MM.1S (cell line): Measurements from ENCODE around the gene TMEM131.

Experiments used
- DNase-seq: peaks from one replicate; pipeline ENCODE4 v3.0.0-alpha.2; 2015
- H2AFZ ChIP-seq: fragments of 300-600 bp; sonication (generic); 2 replicates; pipeline ENCODE4 v1.6.0; 2016; ENCODE audit warnings: antibody characterized with exemption, low read length
- H3F3A ChIP-seq: fragments of 300-600 bp; sonication (generic); 2 replicates; pipeline ENCODE4 v1.6.1; 2016; ENCODE audit warnings: mild to moderate bottlenecking, antibody characterized with exemption, low read length, moderate library complexity, mixed read lengths; ENCODE audit not compliant: insufficient read depth
- H3K27ac ChIP-seq: fragments of 300-600 bp; sonication (generic); 2 replicates; pipeline ENCODE4 v1.5.1; 2016; ENCODE audit warnings: mild to moderate bottlenecking, low read length
- H3K27me3 ChIP-seq: fragments of 300-600 bp; sonication (generic); replicated peaks from 2 replicates; pipeline ENCODE4 v1.6.0; 2016; ENCODE audit warnings: low read length; ENCODE audit not compliant: insufficient read depth
- H3K36me3 ChIP-seq: fragments of 300-600 bp; sonication (generic); replicated peaks from 2 replicates; pipeline ENCODE4 v1.6.1; 2016; ENCODE audit warnings: mild to moderate bottlenecking, low read length, mixed read lengths; ENCODE audit not compliant: insufficient read depth
- H3K4me1 ChIP-seq: fragments of 300-600 bp; sonication (generic); 2 replicates; pipeline ENCODE4 v1.6.1; 2016; ENCODE audit warnings: low read length, mixed read lengths
- H3K4me2 ChIP-seq: fragments of 300-600 bp; sonication (generic); 2 replicates; pipeline ENCODE4 v1.6.0; 2016; ENCODE audit warnings: low read depth, low read length
- H3K4me3 ChIP-seq: fragments of 300-600 bp; sonication (generic); 2 replicates; pipeline ENCODE4 v1.5.1; 2016; ENCODE audit warnings: low read length, mixed read lengths
- H3K79me2 ChIP-seq: fragments of 300-600 bp; sonication (generic); 2 replicates; pipeline ENCODE4 v1.6.1; 2016; ENCODE audit warnings: mixed run types, low read length, mixed read lengths
- H3K9ac ChIP-seq: fragments of 300-600 bp; sonication (generic); 2 replicates; pipeline ENCODE4 v1.6.1; 2016; ENCODE audit warnings: low read length, mixed read lengths
- H3K9me2 ChIP-seq: fragments of 300-600 bp; sonication (generic); replicated peaks from 2 replicates; pipeline ENCODE4 v1.6.1; 2016; ENCODE audit warnings: mild to moderate bottlenecking, low read length, mixed read lengths; ENCODE audit not compliant: insufficient read depth
- H3K9me3 ChIP-seq: fragments of 300-600 bp; sonication (generic); replicated peaks from 2 replicates; pipeline ENCODE4 v1.6.1; 2016; ENCODE audit warnings: mild to moderate bottlenecking, low read length, mixed read lengths; ENCODE audit not compliant: insufficient read depth
- H4K20me1 ChIP-seq: fragments of 300-600 bp; sonication (generic); 2 replicates; pipeline ENCODE4 v1.6.1; 2016; ENCODE audit warnings: mild to moderate bottlenecking, low read length, moderate library complexity, mixed read lengths; ENCODE audit not compliant: insufficient read depth
- EZH2 ChIP-seq: fragments of 300-600 bp; sonication (generic); optimal IDR thresholded peaks from 2 replicates; pipeline ENCODE3; 2017; ENCODE audit warnings: low read depth, mild to moderate bottlenecking, antibody characterized with exemption, low read length, mixed read lengths
- EZH2phosphoT487 ChIP-seq: fragments of 300-600 bp; sonication (generic); IDR thresholded peaks from 2 replicates; pipeline ENCODE4 v1.6.1; 2018; ENCODE audit warnings: antibody characterized with exemption, low read length
- TF ChIP-seq, protein P1 (sequence below): fragments of 300-600 bp; sonication (generic); IDR thresholded peaks from 2 replicates; pipeline ENCODE4 v1.5.1; 2016; ENCODE audit warnings: antibody characterized with exemption, low read length, mixed read lengths

The TMEM131 gene

GRCh38 chr2:97784953-97785352 lies 210.8 kb downstream of the TMEM131 start:
- Histone ChIP-seq H3K27ac (no peak overlapping the region), H3K36me3 (no peaks in the 10 kb centered on the region), H3F3A (no peaks in the 10 kb centered on the region), H3K9me3 (no peaks in the 10 kb centered on the region), H3K79me2 (no peaks in the 10 kb centered on the region), H4K20me1 (no peaks in the 10 kb centered on the region), H3K27me3 (no peaks in the 10 kb centered on the region), H3K4me2 (no peak overlapping the region), H3K9ac (no peak overlapping the region), H3K9me2 (no peaks in the 10 kb centered on the region), H3K4me1 (no peaks in the 10 kb centered on the region), H3K4me3 (no peak overlapping the region), H2AFZ (no peak overlapping the region)
- TF ChIP-seq EZH2phosphoT487: no peak
- TF ChIP-seq, protein P1, sequence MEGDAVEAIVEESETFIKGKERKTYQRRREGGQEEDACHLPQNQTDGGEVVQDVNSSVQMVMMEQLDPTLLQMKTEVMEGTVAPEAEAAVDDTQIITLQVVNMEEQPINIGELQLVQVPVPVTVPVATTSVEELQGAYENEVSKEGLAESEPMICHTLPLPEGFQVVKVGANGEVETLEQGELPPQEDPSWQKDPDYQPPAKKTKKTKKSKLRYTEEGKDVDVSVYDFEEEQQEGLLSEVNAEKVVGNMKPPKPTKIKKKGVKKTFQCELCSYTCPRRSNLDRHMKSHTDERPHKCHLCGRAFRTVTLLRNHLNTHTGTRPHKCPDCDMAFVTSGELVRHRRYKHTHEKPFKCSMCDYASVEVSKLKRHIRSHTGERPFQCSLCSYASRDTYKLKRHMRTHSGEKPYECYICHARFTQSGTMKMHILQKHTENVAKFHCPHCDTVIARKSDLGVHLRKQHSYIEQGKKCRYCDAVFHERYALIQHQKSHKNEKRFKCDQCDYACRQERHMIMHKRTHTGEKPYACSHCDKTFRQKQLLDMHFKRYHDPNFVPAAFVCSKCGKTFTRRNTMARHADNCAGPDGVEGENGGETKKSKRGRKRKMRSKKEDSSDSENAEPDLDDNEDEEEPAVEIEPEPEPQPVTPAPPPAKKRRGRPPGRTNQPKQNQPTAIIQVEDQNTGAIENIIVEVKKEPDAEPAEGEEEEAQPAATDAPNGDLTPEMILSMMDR: no peak
- TF ChIP-seq EZH2: no peak
- no peak for DNase-seq

DNA sequence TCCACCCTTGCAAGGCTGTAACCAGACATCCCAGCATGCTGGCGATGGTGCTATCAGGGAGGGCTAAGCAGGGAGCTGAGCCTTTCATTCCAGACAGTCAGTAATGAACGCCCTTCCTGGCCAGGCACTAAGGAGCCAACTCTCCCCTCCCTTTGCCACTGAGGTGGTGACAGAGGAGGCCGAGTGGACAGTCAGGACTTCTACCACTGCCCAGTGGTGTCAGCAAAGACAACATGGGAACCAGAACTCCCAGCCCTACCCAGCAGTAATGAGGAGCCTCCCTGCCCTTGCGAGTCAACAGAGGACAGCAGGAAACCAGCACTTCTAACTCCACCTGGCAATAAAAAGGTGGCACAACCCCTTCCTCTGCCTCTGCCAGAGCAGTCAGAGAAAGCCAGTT lies 213.8 kb downstream of the TMEM131 start:
- H3K4me2 ChIP-seq: no peak overlapping the region
- no peaks in the 10 kb centered on the region for H3K79me2 ChIP-seq
- H3K27ac ChIP-seq: no peak overlapping the region
- TF ChIP-seq EZH2phosphoT487 (no peak), EZH2 (no peak)
- TF ChIP-seq, protein P1: no peak
- no peaks in the 10 kb centered on the region for H3K27me3 ChIP-seq
- no peak for DNase-seq
- no peaks in the 10 kb centered on the region for H3K4me1 ChIP-seq
- H3F3A ChIP-seq: no peaks in the 10 kb centered on the region
- no peak overlapping the region for H3K4me3 ChIP-seq
- no peaks in the 10 kb centered on the region for H3K36me3 ChIP-seq
- no peak overlapping the region for H2AFZ ChIP-seq
- H3K9me2 ChIP-seq: no peaks in the 10 kb centered on the region
- H3K9ac ChIP-seq: no peak overlapping the region
- no peaks in the 10 kb centered on the region for H3K9me3 ChIP-seq
- no peaks in the 10 kb centered on the region for H4K20me1 ChIP-seq

- H3K9me3 ChIP-seq: no peaks in the 10 kb centered on the region
- no peaks in the 10 kb centered on the region for H4K20me1 ChIP-seq
- H3K4me3 ChIP-seq: no peak overlapping the region
- no peak overlapping the region for H3K9ac ChIP-seq
- H2AFZ ChIP-seq: no peak overlapping the region
- H3K36me3 ChIP-seq: no peaks in the 10 kb centered on the region
- no peak for DNase-seq
- no peak overlapping the region for H3K4me2 ChIP-seq
- no peaks in the 10 kb centered on the region for H3K9me2 ChIP-seq
- H3K4me1 ChIP-seq: no peaks in the 10 kb centered on the region
- H3K27me3 ChIP-seq: no peaks in the 10 kb centered on the region
- TF ChIP-seq, protein P1: no peak
- no peak for TF ChIP-seq EZH2
- TF ChIP-seq EZH2phosphoT487: no peak
- no peaks in the 10 kb centered on the region for H3K79me2 ChIP-seq
- H3F3A ChIP-seq: no peaks in the 10 kb centered on the region
- no peak overlapping the region for H3K27ac ChIP-seq
Measured at GRCh38 chr2:97779141-97779540, 216.6 kb downstream of the TMEM131 start.
